ENCODE results near the gene HCRTR1.

Gene HCRTR1

GRCh38 chr1:31617218-31617915 lies at the start of gene HCRTR1:
Gene HCRTR1, plus strand, starts transcription at chr1:31617689. Its CDS starts 1,504 bp downstream, at chr1:31619193.
- no peak for DNase-seq

- DNase-seq, result no peak
Observed at GRCh38 chr1:31567956-31568570, 49.4 kb upstream of the HCRTR1 start.

DNA sequence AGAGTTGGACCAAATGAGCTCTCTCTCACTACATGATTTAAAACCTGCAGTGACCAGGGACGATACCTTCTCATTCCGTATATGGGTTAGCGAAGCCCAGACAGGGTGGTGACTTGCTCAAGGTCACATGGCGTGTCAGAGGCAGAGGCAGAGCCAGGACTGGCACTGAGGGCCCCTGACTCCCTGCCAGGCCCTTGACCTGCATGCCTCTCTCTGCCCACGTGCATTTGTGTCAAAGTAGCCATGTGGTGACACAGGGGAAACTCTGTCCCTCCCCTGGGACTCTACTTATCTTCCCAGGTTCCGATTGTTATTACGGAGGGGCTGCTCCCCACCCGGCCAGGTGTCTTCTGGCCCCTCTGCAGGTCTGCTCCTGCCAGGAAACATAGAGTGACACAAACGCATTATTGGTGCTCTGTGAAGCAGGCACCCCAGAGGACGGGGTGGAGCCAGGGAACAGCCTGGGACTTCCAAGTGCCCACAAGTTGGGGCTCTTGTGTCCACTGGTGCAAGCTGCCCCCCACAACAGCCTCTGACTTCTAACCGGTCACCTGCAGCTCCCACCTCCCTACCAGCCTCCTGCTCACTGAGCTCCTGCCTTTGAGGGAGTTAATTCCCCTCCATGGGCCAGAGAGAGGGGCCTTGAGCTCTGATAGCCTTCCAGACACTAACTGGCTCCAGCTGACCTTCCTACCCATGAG lies 48.4 kb upstream of the HCRTR1 start:
- DNase-seq, result no peak

DNA sequence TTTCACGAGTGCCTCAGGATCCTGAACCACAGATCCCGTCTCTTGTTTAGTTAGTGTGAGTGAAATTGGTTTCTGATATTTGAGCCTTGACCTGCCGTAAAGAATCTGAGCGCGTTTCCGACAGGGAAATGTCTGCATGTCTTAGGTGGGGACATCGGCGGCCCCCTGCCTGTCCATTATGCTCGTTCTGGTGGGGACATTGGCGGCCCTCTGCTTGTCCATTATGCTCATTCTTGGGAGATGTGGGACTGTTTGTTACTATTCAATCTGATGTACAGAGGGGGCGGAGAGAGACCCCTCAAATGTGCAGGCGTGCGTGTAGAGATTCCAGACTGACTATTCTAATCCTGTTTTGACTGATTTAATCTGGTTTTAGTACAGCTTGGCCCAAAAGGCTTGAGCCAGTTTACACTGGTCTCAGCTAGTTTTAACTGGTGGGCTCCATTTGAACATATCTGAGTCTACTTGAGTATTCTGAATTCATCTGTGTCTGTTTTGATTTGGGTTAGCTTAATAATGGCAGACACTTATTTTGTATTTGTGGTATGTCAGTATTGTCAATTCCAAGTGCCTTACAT lies 47.8 kb upstream of the HCRTR1 start:
- no peak for DNase-seq

- no peak for DNase-seq
Observed at GRCh38 chr1:31570228-31570627, 47.3 kb upstream of the HCRTR1 start.

GRCh38 chr1:31570906-31571305 lies 46.6 kb upstream of the HCRTR1 start:
- no peak for DNase-seq

GRCh38 chr1:31571340-31572295 lies 45.9 kb upstream of the HCRTR1 start:
- DNase-seq, result no peak

DNA sequence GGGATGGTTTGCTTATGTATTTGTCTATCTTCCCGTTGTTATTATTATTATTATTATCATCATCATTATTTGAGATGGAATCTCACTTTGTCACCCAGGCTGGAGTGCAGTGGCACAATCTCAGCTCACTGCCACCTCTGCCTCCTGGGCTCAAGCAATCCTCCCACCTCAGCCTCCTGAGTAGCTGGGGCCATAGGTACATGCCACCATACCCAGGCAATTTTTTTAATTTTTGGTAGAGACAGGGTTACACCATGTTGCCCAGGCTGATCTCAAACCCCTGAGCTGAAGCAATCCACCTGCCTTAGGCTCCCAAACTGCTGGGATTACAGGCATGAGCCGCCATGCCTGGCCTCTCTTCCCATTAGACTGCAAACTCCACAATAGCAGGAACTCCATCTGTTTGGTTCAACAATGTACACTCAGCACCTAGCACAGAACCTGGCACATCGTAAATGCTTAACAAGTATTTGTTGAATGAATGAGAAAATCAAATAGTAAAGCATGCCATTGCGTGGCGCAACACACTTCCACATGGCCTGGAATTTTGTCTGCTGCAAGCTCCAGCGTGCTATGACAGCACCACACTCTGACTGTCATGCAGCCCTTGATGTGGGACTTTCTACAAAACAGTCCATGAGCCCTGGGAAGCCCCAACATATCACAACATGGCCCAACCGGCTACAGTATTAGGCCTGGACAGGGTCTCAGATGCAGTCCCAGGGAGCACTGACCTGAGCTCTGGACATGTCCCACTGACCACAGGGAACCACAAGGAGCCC lies 45.0 kb upstream of the HCRTR1 start:
- DNase-seq, result no peak

DNA sequence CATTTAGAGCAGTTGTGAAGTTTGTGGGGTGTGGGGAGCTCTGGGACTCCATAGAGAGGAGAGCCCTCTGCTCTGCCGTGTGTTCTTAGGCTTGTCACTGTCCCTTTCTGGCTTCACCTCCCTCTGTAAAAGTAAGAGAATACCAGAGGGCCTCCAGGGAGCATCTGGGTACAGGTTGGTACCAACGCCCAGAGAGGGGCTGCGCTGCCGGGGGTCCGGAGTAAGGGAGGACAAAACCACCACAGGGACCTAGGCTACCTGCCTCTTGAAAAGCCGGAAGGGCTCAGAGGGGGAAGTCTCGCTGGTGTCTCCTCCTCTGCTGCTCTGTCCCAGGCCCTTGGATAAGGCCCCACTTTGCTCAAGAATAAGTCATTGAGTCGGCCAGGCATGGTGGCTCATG lies 44.2 kb upstream of the HCRTR1 start:
- no peak for DNase-seq

DNA sequence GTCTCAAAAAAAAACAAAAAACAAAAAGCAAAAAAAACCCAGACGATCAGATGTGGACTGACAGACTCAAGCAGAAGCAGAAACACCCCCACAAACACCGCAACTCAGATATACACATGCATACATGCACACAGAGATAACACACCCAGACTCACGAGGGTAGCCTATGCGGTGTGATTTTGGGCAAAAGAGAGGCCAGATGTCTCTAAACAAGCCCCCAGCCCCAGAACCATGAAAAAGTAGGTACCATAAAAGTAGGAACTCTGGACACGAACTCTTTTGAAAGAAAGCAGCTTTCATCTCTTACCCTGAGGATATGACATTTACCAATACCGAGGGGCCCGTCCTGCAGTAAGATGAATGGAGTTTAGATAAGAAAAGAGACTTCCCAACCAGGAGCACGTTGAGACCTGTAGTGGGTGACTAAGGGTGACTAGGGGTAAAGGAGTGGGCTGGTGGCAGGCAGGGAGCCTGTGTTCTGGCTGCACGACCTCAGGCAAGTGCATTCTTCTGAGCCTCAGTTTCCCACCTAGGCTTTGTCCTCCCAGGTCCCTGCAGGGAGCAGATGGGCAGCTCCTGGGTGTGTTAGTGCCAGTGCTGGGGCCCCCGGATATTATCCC lies 42.6 kb upstream of the HCRTR1 start:
- no peak for DNase-seq

DNA sequence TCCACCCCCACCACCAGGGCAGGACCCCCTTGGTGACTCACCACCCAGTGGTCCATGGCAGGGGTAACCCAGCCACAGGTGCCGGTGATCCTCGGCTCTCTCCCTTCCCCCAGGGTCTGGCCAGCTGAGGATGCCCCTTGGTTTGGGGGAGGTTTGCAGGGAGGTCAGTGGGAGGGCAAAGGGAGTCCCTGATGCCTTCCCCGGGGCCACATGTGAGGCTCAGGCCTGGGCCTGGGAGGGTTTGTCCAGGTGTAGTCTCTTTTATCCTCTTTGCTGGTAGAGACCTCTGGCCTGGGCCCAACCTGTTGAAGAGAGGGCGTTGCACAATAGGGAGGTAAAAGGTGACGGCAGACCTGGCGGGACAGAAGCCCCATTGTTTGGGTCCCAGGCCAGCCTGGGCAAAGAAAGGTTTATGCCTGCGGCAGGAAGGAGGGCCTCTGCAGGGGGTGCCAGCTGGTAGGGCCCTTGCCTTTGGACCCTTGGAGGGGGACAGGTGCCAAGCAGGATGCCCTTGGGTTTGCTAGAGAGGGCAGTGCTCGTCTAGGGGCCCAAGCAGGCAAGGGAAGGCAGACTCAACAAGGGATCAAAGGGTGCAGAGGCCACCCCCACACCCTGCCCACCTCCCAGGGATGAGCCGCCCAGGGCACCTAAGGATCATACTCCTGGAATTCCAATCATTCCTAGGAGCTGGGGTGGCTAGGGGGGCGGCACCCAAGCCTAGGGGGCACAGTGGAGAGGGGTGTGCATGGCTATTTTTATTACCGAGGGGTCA lies 41.9 kb upstream of the HCRTR1 start:
- DNase-seq, result no peak

- DNase-seq, result no peak
Observed at GRCh38 chr1:31576201-31576669, 41.3 kb upstream of the HCRTR1 start, which contains the start of gene TINAGL1. Gene TINAGL1, plus strand, starts transcription at chr1:31576515. Its CDS starts 634 bp downstream, at chr1:31577149.

DNA sequence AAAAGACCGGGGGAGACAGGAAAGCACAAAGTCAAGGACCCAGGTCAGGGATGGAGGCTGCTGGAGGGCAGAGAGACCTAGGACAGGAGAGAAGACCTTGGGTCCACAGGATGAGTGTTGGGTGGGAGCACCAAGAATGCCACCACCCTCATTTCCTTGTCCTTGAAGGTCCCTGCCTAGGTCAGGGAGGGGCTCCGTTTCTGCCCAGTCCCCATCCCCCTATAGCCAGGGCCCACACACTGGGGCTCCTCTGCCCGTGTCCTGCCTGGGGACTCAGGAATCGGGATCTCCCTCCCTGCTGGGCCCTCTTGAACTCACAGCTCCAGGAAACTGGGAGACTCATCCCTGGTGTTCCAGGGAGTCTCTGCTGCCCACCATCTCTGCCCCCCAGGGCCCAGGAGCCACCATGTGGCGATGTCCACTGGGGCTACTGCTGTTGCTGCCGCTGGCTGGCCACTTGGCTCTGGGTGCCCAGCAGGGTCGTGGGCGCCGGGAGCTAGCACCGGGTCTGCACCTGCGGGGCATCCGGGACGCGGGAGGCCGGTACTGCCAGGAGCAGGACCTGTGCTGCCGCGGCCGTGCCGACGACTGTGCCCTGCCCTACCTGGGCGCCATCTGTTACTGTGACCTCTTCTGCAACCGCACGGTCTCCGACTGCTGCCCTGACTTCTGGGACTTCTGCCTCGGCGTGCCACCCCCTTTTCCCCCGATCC lies 40.6 kb upstream of the HCRTR1 start:
- DNase-seq, result no peak

DNA sequence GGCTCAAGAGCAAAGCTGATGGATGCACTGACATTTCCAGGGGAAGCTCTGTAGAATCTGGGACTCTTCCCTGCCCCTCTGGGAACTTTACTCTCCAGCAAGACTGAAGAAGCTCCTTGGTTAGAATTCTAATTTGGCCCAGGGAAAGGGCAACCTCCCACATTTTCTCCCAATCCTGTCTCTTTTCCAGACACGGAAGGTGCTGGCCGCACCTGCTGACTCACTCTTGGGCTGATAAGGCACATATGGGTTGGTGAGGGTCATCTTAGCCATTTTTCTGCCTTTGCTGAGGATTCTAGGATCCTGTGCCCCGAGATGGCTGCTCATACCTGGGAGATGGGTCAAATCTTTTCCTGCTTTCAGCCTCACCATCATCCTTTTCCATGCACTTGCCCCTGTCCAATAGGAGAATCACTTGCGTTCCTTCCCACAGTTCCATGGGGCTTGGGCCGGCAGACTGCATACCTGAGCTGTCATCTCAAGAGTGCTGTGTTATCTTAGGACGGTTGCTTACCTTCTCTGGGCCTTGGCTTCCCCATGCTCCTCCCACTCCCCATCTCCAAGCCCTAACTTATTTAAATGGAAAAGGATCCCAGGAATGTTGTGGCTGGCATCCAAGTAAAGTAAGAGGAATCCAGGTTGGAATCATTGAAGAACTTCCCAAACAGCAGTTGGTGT lies 39.8 kb upstream of the HCRTR1 start:
- DNase-seq, result no peak

- DNase-seq, result no peak
Observed at GRCh38 chr1:31579374-31579773, 38.1 kb upstream of the HCRTR1 start.

GRCh38 chr1:31580513-31580870 lies 37.0 kb upstream of the HCRTR1 start:
- DNase-seq, result no peak

DNA sequence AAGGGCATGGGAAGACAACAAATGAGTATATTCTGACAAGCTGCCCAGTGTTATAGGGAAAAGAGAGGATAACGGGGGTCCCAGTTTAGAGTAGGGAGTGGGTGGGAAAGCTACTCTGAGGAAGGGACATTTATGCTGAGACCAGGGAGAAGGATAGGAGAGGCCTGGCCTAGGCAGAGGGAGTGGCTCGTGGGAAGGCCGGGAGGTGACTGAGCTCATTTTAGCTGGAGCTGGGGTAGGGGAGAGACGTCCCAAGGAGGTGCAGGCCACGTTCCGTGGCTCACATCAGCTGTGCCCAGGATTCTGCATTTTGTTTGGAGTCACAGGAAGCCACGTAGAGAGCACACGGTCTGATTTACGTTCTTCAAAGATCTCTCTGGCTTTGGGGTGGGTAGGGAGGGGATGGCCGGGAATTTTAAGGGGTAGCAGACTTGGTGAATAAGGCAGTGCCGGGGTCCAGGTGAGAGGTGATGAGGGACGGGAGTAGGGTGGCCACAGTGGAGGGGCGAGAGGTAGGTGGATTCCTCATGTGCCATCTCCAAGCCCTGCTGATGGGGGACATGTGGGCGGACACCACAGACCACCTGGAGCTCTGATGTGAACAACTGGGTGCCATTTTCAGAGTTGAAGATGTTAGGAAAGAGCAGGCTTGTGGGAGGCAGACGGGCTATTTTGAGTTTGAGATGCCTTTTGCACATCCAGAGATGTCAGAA lies 36.4 kb upstream of the HCRTR1 start:
- DNase-seq, result no peak
